Fibroblast of villous mesenchyme (primary cell): ENCODE results near the gene PLEKHA7. TPM values are rescaled to one million over a fixed set of nuclear protein-coding genes. Genes with fewer than 3 reads are reported as not detected.

Experiments used
- DNase-seq: peaks from one replicate; pipeline ENCODE4 v3.0.0-alpha.2; 2010; ENCODE audit warnings: low read depth
- H3K4me3 ChIP-seq: 2 replicates; pipeline ENCODE4 v1.5.1; 2011; ENCODE audit warnings: low read depth, mild to moderate bottlenecking, low read length
- CTCF ChIP-seq: IDR thresholded peaks from 2 replicates; pipeline ENCODE4 v1.5.1; 2012; ENCODE audit warnings: low read depth, mild to moderate bottlenecking, low read length; ENCODE audit not compliant: insufficient read depth
- total RNA-seq: library from RNA; depleted of rRNA; stranded (reverse); fragments of >200 nt; gene quantifications from 2 replicates; pipeline ENCODE4 v1.2.3, GENCODE V29; 2012

The PLEKHA7 gene
- total RNA-seq, 1 donor = 0.86 TPM

- no peak for TF ChIP-seq CTCF
Observed at GRCh38 chr11:16899708-16900303, 114.4 kb downstream of the PLEKHA7 start.

GRCh38 chr11:16898274-16898985 lies 115.8 kb downstream of the PLEKHA7 start:
- no peak overlapping the region for H3K4me3 ChIP-seq
- no peak for DNase-seq
- TF ChIP-seq CTCF = no peak

More at GRCh38 chr11:16899708-16900303, 114.4 kb downstream of the PLEKHA7 start:
- no peak overlapping the region for H3K4me3 ChIP-seq
- no peak for DNase-seq

- TF ChIP-seq CTCF = no peak
- DNase-seq = no peak
- H3K4me3 ChIP-seq = no peak overlapping the region
Observed at GRCh38 chr11:16897470-16898061, 116.6 kb downstream of the PLEKHA7 start.

- DNase-seq = no peak
- H3K4me3 ChIP-seq = no peak overlapping the region
- TF ChIP-seq CTCF = no peak
Observed at GRCh38 chr11:16896729-16897469, 117.3 kb downstream of the PLEKHA7 start.

GRCh38 chr11:16895306-16895705 lies 118.9 kb downstream of the PLEKHA7 start:
- no peak overlapping the region for H3K4me3 ChIP-seq
- DNase-seq = no peak
- no peak for TF ChIP-seq CTCF

- no peak for TF ChIP-seq CTCF
- no peak for DNase-seq
- no peak overlapping the region for H3K4me3 ChIP-seq
Observed at GRCh38 chr11:16893456-16894066, 120.7 kb downstream of the PLEKHA7 start.
